Lung (tissue), 12 donors: ENCODE data around the gene IP6K3. TPM values are rescaled to one million over a fixed set of nuclear protein-coding genes. Genes with fewer than 3 reads are reported as not detected.

Source experiments
- ATAC-seq: fragments of 200-7000 bp; cut with Tn5 transposase; one replicate; pipeline ENCODE4 v1.9.1; 2020; ENCODE audit warnings: moderate number of reproducible peaks; ENCODE audit not compliant: insufficient read depth, low FRiP score
- DNase-seq, 3 donors: peaks; one replicate each; pipeline ENCODE4 v3.0.0-alpha.2; 2013 to 2017
- H3K27ac ChIP-seq, 2 donors: one replicate each; pipeline ENCODE4 v1.5.1; 2013; ENCODE audit warnings: mild to moderate bottlenecking in 2 of 2, moderate library complexity in 2 of 2, control low read depth in 1 of 2, inconsistent platforms in 1 of 2, low read depth in 1 of 2, low read length in 1 of 2
- H3K27me3 ChIP-seq, 3 donors: one replicate each; pipeline ENCODE4 v1.5.1; 2013; ENCODE audit warnings: low read length in 2 of 3; ENCODE audit not compliant: control insufficient read depth in 3 of 3, insufficient read depth in 3 of 3
- H3K36me3 ChIP-seq, 4 donors: one replicate each; pipeline ENCODE4 v1.5.1; 2013; ENCODE audit warnings: low read length in 4 of 4, mild to moderate bottlenecking in 1 of 4, moderate library complexity in 1 of 4; ENCODE audit not compliant: control insufficient read depth in 4 of 4, insufficient read depth in 4 of 4
- H3K4me1 ChIP-seq, 5 donors: one replicate each; pipeline ENCODE4 v1.5.1; 2013; ENCODE audit warnings: low read length in 5 of 5, mild to moderate bottlenecking in 2 of 5, moderate library complexity in 1 of 5; ENCODE audit not compliant: control insufficient read depth in 5 of 5, insufficient read depth in 5 of 5
- H3K4me3 ChIP-seq: one replicate; pipeline ENCODE4 v1.5.1; 2013; ENCODE audit warnings: mild to moderate bottlenecking, control low read depth, moderate library complexity
- H3K9ac ChIP-seq, 2 donors: one replicate each; pipeline ENCODE4 v1.5.1; 2013; ENCODE audit warnings: low read length in 2 of 2, control low read depth in 1 of 2; ENCODE audit not compliant: insufficient read depth in 1 of 2
- H3K9me3 ChIP-seq, 4 donors: one replicate each; pipeline ENCODE4 v1.5.1; 2013; ENCODE audit warnings: low read length in 3 of 4, mild to moderate bottlenecking in 1 of 4, moderate library complexity in 1 of 4; ENCODE audit not compliant: control insufficient read depth in 4 of 4, insufficient read depth in 3 of 4
- WGBS, 2 donors: extraction: QIAGEN DNeasy Blood & Tissue Kit; methylation state at CpG; one replicate each; pipeline ENCODE4 v1.1.7; 2013; 5-methylcytosine and 5-hydroxymethylcytosine counted together
- polyA plus RNA-seq, 2 donors: library from polyadenylated mRNA; stranded (reverse); fragments of 200-250 nt; gene quantifications; one replicate each; pipeline ENCODE4 v1.2.1, GENCODE V29; 2013
- total RNA-seq, 2 donors: library from RNA; depleted of rRNA in 1 of 2; stranded (reverse); fragments of >200 nt in 1 of 2; gene quantifications; one replicate each; pipeline ENCODE4 v1.2.1, GENCODE V29; 2014 to 2021
- TF ChIP-seq, protein P1 (sequence below): IDR thresholded peaks from 2 replicates; pipeline ENCODE4 v1.5.1; 2012; ENCODE audit warnings: mild to moderate bottlenecking; ENCODE audit errors: control extremely low read depth, extremely low read depth
- donor health status: control.
- donor health status: control.
- donor health status: Bipolar disorder and iron deficiency.
- donor health status: healthy.
- donor health status: DM: yes; HTN: yes; CAD: no.

IP6K3 gene
- total and polyA plus RNA-seq, 4 donors: 1.3 to 3.9 (median 2.5) TPM

DNA sequence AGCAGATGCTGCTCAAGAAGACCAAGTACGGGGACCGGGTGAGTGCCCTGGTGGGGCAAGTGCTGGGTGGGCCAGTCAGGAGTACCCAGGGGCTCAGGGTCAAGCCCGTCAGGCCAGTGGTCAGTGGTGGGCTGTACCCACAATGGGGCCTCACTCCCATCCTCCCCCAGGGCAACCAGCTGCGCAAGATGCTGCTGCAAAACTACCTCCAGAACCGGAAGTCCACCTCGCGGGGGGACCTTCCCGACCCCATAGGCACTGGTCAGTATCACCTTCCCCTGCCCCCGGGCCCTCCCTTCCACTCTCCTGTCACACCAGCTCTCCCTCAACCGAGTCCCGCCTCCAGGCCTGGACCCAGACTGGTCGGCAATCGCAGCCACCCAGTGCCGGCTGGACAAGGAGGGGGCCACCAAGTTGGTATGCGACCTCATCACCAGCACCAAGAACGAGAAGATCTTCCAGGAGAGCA is 62.2 kb downstream of the IP6K3 start:
- no peak for ATAC-seq
- no peak overlapping the region for H3K4me3 ChIP-seq
- 93 to 98% methylated on average over 16 of the region's 16 CpGs for WGBS, 2 donors
- no peaks in the 10 kb centered on the region for H3K9me3 ChIP-seq
- DNase-seq: no peak
- no peak overlapping the region for H3K27ac ChIP-seq
- H3K4me1 ChIP-seq: no peaks in the 10 kb centered on the region
- peaks cover 0 to 83% (median 18%) of the 10 kb centered on the region in 4 donors for H3K36me3 ChIP-seq
- H3K27me3 ChIP-seq: peaks cover 0 to 2% (median 0%) of the 10 kb centered on the region in 3 donors
- TF ChIP-seq, protein P1, sequence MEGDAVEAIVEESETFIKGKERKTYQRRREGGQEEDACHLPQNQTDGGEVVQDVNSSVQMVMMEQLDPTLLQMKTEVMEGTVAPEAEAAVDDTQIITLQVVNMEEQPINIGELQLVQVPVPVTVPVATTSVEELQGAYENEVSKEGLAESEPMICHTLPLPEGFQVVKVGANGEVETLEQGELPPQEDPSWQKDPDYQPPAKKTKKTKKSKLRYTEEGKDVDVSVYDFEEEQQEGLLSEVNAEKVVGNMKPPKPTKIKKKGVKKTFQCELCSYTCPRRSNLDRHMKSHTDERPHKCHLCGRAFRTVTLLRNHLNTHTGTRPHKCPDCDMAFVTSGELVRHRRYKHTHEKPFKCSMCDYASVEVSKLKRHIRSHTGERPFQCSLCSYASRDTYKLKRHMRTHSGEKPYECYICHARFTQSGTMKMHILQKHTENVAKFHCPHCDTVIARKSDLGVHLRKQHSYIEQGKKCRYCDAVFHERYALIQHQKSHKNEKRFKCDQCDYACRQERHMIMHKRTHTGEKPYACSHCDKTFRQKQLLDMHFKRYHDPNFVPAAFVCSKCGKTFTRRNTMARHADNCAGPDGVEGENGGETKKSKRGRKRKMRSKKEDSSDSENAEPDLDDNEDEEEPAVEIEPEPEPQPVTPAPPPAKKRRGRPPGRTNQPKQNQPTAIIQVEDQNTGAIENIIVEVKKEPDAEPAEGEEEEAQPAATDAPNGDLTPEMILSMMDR: no peak
- no peak overlapping the region for H3K9ac ChIP-seq

DNA sequence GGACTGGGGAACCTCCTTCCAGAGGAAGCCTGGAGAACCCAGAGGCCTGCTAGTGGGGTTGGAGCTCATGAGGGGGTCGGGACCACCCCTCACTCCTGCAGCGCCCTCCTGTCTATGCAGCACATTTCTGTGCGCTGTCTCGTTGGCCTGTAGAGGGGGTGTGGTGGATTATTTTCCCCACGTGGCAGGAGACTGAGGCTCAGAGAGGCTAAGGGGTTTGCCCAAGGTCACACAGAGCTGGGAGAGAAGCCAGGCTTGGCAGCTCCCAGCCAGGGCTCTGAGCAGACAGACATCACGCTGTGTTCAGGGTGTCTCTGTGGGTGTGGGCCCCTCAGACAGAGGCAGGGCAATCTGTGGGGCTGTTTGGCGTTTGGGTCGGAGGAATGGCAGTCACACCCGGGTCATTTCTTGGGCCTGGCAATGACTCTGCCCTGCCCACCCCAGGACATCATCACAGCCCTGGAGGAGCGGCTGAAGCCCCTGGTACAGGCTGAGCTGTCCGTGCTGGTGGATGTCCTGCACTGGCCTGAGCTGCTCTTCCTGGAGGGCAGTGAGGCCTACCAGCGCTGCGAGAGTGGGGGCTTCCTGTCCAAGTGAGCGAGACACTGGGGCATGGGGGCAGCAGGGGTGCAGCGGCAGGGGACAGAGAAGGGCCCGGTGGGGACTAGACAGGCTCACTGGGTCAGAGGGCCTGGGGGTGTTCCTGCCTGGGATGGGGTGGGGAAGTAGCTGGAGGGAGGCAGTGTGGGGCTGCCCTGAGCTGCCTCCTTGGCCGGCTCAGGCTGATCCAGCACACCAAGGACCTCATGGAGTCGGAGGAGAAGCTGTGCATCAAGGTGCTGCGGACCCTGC is 62.9 kb downstream of the IP6K3 start:
- H3K4me3 ChIP-seq: no peak overlapping the region
- no peaks in the 10 kb centered on the region for H3K4me1 ChIP-seq
- no peak overlapping the region for H3K9ac ChIP-seq
- TF ChIP-seq, protein P1: no peak
- no peak for ATAC-seq
- no peak for DNase-seq
- peaks cover 0 to 2% (median 0%) of the 10 kb centered on the region in 3 donors for H3K27me3 ChIP-seq
- H3K9me3 ChIP-seq: no peaks in the 10 kb centered on the region
- 88% methylated on average over 19 of the region's 19 CpGs for WGBS, 2 donors
- no peak overlapping the region for H3K27ac ChIP-seq
- H3K36me3 ChIP-seq: peaks cover 0 to 82% (median 16%) of the 10 kb centered on the region in 4 donors

DNA sequence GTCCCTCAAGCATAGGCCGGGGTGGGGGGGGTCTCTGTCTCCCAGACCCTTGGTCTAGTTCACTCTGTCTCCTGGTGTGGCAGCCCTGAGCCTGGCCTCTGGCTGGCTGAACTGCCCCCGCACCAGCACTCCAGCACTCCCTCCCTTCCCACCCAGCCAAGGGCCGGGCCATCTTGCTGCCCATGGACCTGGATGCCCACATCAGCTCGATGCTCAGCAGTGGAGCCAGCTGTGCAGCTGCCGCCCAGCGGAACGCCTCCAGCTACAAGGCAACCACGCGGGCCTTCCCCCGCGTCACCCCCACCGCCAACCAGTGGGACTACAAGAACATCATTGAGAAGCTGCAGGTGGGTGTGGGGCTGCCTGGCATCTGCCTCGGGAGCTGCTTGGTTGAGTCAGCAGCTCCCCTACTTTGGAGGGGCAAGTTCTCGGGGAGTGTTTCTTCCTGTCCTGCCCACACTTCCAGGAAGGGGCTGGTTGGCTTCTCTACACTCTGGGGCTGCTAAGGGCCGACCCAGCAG is 63.6 kb downstream of the IP6K3 start:
- WGBS, 2 donors: 63 to 80% methylated on average over 15 of the region's 15 CpGs
- Histone ChIP-seq H3K27ac (no peak overlapping the region), H3K9ac (no peak overlapping the region), H3K9me3 (no peaks in the 10 kb centered on the region), H3K4me3 (no peak overlapping the region), H3K36me3 (peaks cover 0 to 83% (median 17%) of the 10 kb centered on the region in 4 donors), H3K4me1 (no peaks in the 10 kb centered on the region), H3K27me3 (peaks cover 0 to 2% (median 0%) of the 10 kb centered on the region in 3 donors)
- TF ChIP-seq, protein P1: no peak
- DNase-seq (no peak), ATAC-seq (no peak)
